Ovary (tissue), 3 donors: ENCODE data around the gene MRAP2.

Source experiments
- CTCF ChIP-seq, 3 donors: fragments of 450-650 bp in 2 of 3; fragments of 200-600 bp in 1 of 3; IDR thresholded peaks; one replicate each; pipeline versions ENCODE4 v1.5.1 to v1.8.0; 2016 to 2022; ENCODE audit warnings: antibody characterized with exemption in 3 of 3, mild to moderate bottlenecking in 1 of 3
- EP300 ChIP-seq: sonication (generic); formaldehyde crosslinking; IDR thresholded peaks from one replicate; pipeline ENCODE4 v1.6.1; 2017; ENCODE audit warnings: antibody characterized with exemption
- POLR2A ChIP-seq: fragments of 450-650 bp; IDR thresholded peaks from one replicate; pipeline ENCODE4 v1.6.1; 2017; ENCODE audit warnings: antibody characterized with exemption, mild to moderate bottlenecking, moderate library complexity
- donor health status: DM: no; HTN: no; CAD: no.

GRCh38 chr6:84013931-84014330 lies 19.6 kb upstream of the MRAP2 start:
- TF ChIP-seq CTCF (IDR thresholded peaks at IDR 0.05) (no peak), EP300 (no peak), POLR2A (no peak)
